Measurements from ENCODE around the gene PHKA1. TPM values are rescaled to one million over a fixed set of nuclear protein-coding genes. Genes with fewer than 3 reads are reported as not detected.
"Not testable (repeated sequence)": the region's sequence is repeated elsewhere in the genome, so short reads cannot be mapped to it uniquely, and the experiment has no call there.

The PHKA1 gene
- total RNA-seq, 1 donor from 2014 or later: 3.5 TPM

GRCh38 chrX:72669508-72669907, 44.6 kb downstream of the PHKA1 start:
- not testable (repeated sequence) for DNase-seq (ENCODE audit: low spot score)

- no peak for DNase-seq (ENCODE audit: low spot score)
Observed at GRCh38 chrX:72666451-72666850, 47.7 kb downstream of the PHKA1 start.

- no peak for DNase-seq (ENCODE audit: low spot score)
Observed at GRCh38 chrX:72663737-72664136, 50.4 kb downstream of the PHKA1 start.

- DNase-seq (ENCODE audit: low spot score): no peak
Observed at GRCh38 chrX:72662020-72662747, 51.9 kb downstream of the PHKA1 start.

GRCh38 chrX:72659723-72660122, 54.4 kb downstream of the PHKA1 start:
- DNase-seq (ENCODE audit: low spot score): no peak

GRCh38 chrX:72652082-72652481, 62.0 kb downstream of the PHKA1 start:
- no peak for DNase-seq (ENCODE audit: low spot score)

GRCh38 chrX:72644946-72645345, 69.2 kb downstream of the PHKA1 start:
- DNase-seq (ENCODE audit: low spot score): no peak

- no peak for DNase-seq (ENCODE audit: low spot score)
Observed at GRCh38 chrX:72641611-72642010, 72.5 kb downstream of the PHKA1 start.

- DNase-seq (ENCODE audit: low spot score): no peak
Observed at GRCh38 chrX:72635930-72636329, 78.2 kb downstream of the PHKA1 start.

GRCh38 chrX:72634331-72634730, 79.8 kb downstream of the PHKA1 start:
- no peak for DNase-seq (ENCODE audit: low spot score)

GRCh38 chrX:72630185-72630584, 83.9 kb downstream of the PHKA1 start:
- no peak for DNase-seq (ENCODE audit: low spot score)

GRCh38 chrX:72624194-72624593, 89.9 kb downstream of the PHKA1 start:
- no peak for DNase-seq (ENCODE audit: low spot score)

GRCh38 chrX:72621625-72622485, 92.3 kb downstream of the PHKA1 start:
- no peak for DNase-seq (ENCODE audit: low spot score)

- no peak for DNase-seq (ENCODE audit: low spot score)
Observed at GRCh38 chrX:72621163-72621562, 92.9 kb downstream of the PHKA1 start.

- DNase-seq (ENCODE audit: low spot score): no peak
Observed at GRCh38 chrX:72620550-72621145, 93.5 kb downstream of the PHKA1 start.

- no peak for DNase-seq (ENCODE audit: low spot score)
Observed at GRCh38 chrX:72609313-72609712, 104.8 kb downstream of the PHKA1 start.

GRCh38 chrX:72604705-72605104, 109.4 kb downstream of the PHKA1 start:
- DNase-seq (ENCODE audit: low spot score): no peak

- no peak for DNase-seq (ENCODE audit: low spot score)
Observed at GRCh38 chrX:72604112-72604511, 110.0 kb downstream of the PHKA1 start.

GRCh38 chrX:72591038-72591437, 123.1 kb downstream of the PHKA1 start:
- DNase-seq (ENCODE audit: low spot score): not testable (repeated sequence)

- no peak for DNase-seq (ENCODE audit: low spot score)
Observed at GRCh38 chrX:72584163-72584562, 129.9 kb downstream of the PHKA1 start.

GRCh38 chrX:72576141-72576894, 137.8 kb downstream of the PHKA1 start:
- DNase-seq (ENCODE audit: low spot score): no peak
